Measurements from ENCODE around the gene TBC1D14.

Gene TBC1D14

DNA sequence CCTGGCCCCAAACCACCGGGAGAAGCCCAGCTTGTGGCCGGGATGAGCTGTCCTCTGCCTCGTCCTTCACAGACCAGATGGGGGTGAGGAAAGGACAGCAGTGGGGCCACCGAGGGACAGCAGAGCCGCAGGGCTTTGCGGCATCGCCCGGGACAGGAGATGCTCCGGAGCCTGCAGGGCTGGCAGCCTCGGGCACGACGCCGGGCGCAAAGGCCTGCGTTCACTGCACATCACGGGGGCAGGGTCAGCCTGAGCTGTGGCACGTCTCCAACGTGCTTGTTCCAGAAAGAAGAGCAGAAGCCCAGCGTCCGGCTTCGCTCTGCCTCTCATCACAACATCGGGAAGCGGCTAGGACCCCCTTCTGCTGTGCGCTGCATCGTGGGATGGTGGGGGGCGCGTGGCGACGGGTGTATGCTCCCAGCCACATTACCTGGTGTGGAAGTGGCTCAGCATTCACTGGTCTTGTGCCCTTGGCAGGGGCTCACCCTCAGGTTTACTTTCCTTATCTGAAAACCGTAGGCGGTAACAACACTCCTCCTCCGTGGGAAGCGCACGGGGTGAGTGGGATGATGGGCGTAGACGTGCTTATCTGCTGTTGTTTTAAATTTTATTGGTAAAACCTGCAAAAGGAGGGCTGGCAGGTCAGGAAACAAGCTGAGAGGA lies 141.0 kb downstream of the TBC1D14 start:
- ATAC-seq, result no peak
- TF ChIP-seq, protein P1, sequence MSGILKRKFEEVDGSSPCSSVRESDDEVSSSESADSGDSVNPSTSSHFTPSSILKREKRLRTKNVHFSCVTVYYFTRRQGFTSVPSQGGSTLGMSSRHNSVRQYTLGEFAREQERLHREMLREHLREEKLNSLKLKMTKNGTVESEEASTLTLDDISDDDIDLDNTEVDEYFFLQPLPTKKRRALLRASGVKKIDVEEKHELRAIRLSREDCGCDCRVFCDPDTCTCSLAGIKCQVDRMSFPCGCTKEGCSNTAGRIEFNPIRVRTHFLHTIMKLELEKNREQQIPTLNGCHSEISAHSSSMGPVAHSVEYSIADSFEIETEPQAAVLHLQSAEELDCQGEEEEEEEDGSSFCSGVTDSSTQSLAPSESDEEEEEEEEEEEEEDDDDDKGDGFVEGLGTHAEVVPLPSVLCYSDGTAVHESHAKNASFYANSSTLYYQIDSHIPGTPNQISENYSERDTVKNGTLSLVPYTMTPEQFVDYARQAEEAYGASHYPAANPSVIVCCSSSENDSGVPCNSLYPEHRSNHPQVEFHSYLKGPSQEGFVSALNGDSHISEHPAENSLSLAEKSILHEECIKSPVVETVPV (CRISPR knock-in tag; IDR thresholded peaks at IDR 0.05), result no peak
- no peak for TF ChIP-seq PPARA (CRISPR knock-in tag; IDR thresholded peaks at IDR 0.05; ENCODE audit: borderline replicate concordance)
- no peak for TF ChIP-seq OSR1 (CRISPR knock-in tag; IDR thresholded peaks at IDR 0.05)
- TF ChIP-seq TCF4 (CRISPR knock-in tag; IDR thresholded peaks at IDR 0.05; ENCODE audit: borderline replicate concordance), result no peak
- TF ChIP-seq ZNF565 (CRISPR knock-in tag; conservative IDR thresholded peaks at IDR 0.05; ENCODE audit: low read depth), result no peak
- TF ChIP-seq, protein P2, sequence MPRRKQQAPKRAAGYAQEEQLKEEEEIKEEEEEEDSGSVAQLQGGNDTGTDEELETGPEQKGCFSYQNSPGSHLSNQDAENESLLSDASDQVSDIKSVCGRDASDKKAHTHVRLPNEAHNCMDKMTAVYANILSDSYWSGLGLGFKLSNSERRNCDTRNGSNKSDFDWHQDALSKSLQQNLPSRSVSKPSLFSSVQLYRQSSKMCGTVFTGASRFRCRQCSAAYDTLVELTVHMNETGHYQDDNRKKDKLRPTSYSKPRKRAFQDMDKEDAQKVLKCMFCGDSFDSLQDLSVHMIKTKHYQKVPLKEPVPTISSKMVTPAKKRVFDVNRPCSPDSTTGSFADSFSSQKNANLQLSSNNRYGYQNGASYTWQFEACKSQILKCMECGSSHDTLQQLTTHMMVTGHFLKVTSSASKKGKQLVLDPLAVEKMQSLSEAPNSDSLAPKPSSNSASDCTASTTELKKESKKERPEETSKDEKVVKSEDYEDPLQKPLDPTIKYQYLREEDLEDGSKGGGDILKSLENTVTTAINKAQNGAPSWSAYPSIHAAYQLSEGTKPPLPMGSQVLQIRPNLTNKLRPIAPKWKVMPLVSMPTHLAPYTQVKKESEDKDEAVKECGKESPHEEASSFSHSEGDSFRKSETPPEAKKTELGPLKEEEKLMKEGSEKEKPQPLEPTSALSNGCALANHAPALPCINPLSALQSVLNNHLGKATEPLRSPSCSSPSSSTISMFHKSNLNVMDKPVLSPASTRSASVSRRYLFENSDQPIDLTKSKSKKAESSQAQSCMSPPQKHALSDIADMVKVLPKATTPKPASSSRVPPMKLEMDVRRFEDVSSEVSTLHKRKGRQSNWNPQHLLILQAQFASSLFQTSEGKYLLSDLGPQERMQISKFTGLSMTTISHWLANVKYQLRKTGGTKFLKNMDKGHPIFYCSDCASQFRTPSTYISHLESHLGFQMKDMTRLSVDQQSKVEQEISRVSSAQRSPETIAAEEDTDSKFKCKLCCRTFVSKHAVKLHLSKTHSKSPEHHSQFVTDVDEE (CRISPR knock-in tag; IDR thresholded peaks at IDR 0.05), result no peak
- TF ChIP-seq BACH2 (CRISPR knock-in tag; IDR thresholded peaks at IDR 0.05; ENCODE audit: borderline replicate concordance), result no peak
- TF ChIP-seq, protein P3, sequence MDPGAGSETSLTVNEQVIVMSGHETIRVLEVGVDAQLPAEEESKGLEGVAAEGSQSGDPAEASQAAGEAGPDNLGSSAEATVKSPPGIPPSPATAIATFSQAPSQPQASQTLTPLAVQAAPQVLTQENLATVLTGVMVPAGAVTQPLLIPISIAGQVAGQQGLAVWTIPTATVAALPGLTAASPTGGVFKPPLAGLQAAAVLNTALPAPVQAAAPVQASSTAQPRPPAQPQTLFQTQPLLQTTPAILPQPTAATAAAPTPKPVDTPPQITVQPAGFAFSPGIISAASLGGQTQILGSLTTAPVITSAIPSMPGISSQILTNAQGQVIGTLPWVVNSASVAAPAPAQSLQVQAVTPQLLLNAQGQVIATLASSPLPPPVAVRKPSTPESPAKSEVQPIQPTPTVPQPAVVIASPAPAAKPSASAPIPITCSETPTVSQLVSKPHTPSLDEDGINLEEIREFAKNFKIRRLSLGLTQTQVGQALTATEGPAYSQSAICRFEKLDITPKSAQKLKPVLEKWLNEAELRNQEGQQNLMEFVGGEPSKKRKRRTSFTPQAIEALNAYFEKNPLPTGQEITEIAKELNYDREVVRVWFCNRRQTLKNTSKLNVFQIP (CRISPR knock-in tag; IDR thresholded peaks at IDR 0.05; ENCODE audit: borderline replicate concordance, low read depth), result no peak
- no peak for TF ChIP-seq ESRRG (CRISPR knock-in tag; IDR thresholded peaks at IDR 0.05)
- no peak for TF ChIP-seq ZFP30 (CRISPR knock-in tag; IDR thresholded peaks at IDR 0.05)
- no peak for TF ChIP-seq GLIS3 (CRISPR knock-in tag; IDR thresholded peaks at IDR 0.05)
- TF ChIP-seq SNAI2 (CRISPR knock-in tag; IDR thresholded peaks at IDR 0.05), result no peak
- no peak for TF ChIP-seq CSDC2 (CRISPR knock-in tag; IDR thresholded peaks at IDR 0.05)
- no peak for TF ChIP-seq TOX (CRISPR knock-in tag; IDR thresholded peaks at IDR 0.05; ENCODE audit: borderline replicate concordance)

DNA sequence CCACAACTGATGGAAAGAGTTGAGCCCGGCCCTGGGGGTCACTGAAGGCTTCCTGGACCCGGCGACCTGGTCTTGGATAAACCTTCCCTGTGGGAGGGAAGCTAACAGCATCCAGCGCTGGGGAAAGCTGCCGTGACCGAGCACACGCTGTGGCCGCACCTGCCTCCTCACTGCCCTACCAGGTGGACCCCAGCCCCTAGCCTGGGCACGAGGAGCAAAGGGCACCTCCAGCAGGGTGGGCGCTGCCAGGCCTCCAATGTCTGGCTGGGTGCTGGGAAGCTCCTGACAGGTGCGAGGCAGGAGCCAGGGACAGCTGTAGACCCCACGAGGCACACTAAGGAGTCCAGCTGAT lies 141.5 kb downstream of the TBC1D14 start:
- no peak for TF ChIP-seq ZFP3 (CRISPR knock-in tag; IDR thresholded peaks at IDR 0.05)
- TF ChIP-seq, protein P4, sequence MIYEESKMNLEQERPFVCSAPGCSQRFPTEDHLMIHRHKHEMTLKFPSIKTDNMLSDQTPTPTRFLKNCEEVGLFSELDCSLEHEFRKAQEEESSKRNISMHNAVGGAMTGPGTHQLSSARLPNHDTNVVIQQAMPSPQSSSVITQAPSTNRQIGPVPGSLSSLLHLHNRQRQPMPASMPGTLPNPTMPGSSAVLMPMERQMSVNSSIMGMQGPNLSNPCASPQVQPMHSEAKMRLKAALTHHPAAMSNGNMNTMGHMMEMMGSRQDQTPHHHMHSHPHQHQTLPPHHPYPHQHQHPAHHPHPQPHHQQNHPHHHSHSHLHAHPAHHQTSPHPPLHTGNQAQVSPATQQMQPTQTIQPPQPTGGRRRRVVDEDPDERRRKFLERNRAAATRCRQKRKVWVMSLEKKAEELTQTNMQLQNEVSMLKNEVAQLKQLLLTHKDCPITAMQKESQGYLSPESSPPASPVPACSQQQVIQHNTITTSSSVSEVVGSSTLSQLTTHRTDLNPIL (CRISPR knock-in tag; IDR thresholded peaks at IDR 0.05; ENCODE audit: low read depth), result no peak
- TF ChIP-seq, protein P3 (CRISPR knock-in tag; IDR thresholded peaks at IDR 0.05; ENCODE audit: borderline replicate concordance, low read depth), result no peak
- no peak for TF ChIP-seq TOX (CRISPR knock-in tag; IDR thresholded peaks at IDR 0.05; ENCODE audit: borderline replicate concordance)
- TF ChIP-seq ISL1 (CRISPR knock-in tag; IDR thresholded peaks at IDR 0.05), result no peak
- TF ChIP-seq ZNF70 (CRISPR knock-in tag; IDR thresholded peaks at IDR 0.05), result no peak
- TF ChIP-seq OSR1 (CRISPR knock-in tag; IDR thresholded peaks at IDR 0.05), result no peak
- TF ChIP-seq, protein P1 (CRISPR knock-in tag; IDR thresholded peaks at IDR 0.05), result no peak
- TF ChIP-seq GLIS3 (CRISPR knock-in tag; IDR thresholded peaks at IDR 0.05), result no peak
- no peak for TF ChIP-seq RARB (CRISPR knock-in tag; IDR thresholded peaks at IDR 0.05)
- TF ChIP-seq, protein P5, sequence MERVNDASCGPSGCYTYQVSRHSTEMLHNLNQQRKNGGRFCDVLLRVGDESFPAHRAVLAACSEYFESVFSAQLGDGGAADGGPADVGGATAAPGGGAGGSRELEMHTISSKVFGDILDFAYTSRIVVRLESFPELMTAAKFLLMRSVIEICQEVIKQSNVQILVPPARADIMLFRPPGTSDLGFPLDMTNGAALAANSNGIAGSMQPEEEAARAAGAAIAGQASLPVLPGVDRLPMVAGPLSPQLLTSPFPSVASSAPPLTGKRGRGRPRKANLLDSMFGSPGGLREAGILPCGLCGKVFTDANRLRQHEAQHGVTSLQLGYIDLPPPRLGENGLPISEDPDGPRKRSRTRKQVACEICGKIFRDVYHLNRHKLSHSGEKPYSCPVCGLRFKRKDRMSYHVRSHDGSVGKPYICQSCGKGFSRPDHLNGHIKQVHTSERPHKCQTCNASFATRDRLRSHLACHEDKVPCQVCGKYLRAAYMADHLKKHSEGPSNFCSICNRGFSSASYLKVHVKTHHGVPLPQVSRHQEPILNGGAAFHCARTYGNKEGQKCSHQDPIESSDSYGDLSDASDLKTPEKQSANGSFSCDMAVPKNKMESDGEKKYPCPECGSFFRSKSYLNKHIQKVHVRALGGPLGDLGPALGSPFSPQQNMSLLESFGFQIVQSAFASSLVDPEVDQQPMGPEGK (CRISPR knock-in tag; IDR thresholded peaks at IDR 0.05; ENCODE audit: borderline replicate concordance), result no peak
- TF ChIP-seq, protein P2 (CRISPR knock-in tag; IDR thresholded peaks at IDR 0.05), result no peak
- TF ChIP-seq ESRRG (CRISPR knock-in tag; IDR thresholded peaks at IDR 0.05), result no peak
- no peak for TF ChIP-seq ZC3H10 (CRISPR knock-in tag; IDR thresholded peaks at IDR 0.05)
- TF ChIP-seq BACH2 (CRISPR knock-in tag; IDR thresholded peaks at IDR 0.05; ENCODE audit: borderline replicate concordance), result no peak
- no peak for TF ChIP-seq ARNTL (CRISPR knock-in tag; IDR thresholded peaks at IDR 0.05; ENCODE audit: borderline replicate concordance, low read depth)
- no peak for TF ChIP-seq ZFP30 (CRISPR knock-in tag; IDR thresholded peaks at IDR 0.05)
- no peak for TF ChIP-seq PPARA (CRISPR knock-in tag; IDR thresholded peaks at IDR 0.05; ENCODE audit: borderline replicate concordance)
- TF ChIP-seq ZNF565 (CRISPR knock-in tag; conservative IDR thresholded peaks at IDR 0.05; ENCODE audit: low read depth), result no peak
- TF ChIP-seq CSDC2 (CRISPR knock-in tag; IDR thresholded peaks at IDR 0.05), result no peak
- ATAC-seq, result no peak
